ENCODE measurements around the gene MRAP2. TPM values are rescaled to one million over a fixed set of nuclear protein-coding genes. Genes with fewer than 3 reads are reported as not detected.

Gene MRAP2
- 7.7 TPM for total RNA-seq

DNA sequence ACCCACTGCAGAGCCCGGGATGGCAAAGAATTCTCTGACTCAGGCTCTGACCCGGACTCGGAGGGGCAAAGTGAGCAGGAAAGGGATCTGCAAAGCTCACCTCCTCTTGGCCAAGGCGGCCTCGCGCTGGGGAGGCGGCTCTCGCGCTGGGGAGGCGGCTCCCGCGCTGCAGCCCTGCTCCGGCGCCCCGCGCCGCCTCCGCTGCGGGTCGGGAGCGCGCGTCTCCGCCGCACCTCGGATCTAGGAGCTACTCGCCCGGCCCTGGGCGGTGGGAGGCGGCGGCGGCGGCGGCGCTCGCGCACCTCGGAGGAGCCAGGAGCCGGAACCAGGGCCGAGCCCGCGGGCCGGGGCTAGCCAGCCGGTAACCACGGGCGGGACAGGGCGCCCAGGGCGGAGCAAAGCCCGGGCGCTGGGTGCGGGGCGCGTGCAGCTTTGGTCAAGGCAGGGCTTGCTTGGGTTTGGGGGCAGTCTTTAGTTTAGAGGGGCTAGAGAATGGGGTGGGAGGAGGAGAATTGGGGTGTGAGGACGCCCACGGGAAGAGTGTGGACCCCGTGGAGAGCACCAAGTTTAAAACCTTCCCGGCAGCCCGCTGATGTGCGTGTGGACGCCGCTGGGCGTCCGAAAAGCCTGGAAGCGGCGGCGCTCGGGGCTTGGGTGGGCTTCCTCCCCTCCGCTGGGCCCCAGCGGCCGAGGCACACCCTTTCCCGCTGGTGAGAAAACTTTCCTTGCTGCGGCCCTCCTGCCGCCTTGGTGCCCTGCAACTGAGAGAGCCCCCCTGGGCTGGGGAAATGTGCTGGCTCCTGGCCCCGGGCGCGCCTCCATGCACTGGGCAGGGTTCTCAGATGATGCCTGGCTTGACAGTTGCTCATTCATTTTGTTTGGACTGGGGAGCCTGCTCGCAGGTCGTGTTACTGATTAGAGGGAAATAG, at the start of gene MRAP2:
MRAP2 (plus strand) TSS at position 250 of the 929 bp plus-strand sequence. CDS start 21,547 bp downstream, outside the sequence.
- DNase-seq (ENCODE audit: low spot score in 2 of 2) (peak in 1 of 2 donors; percentile 43), FAIRE-seq (no peak)

DNA sequence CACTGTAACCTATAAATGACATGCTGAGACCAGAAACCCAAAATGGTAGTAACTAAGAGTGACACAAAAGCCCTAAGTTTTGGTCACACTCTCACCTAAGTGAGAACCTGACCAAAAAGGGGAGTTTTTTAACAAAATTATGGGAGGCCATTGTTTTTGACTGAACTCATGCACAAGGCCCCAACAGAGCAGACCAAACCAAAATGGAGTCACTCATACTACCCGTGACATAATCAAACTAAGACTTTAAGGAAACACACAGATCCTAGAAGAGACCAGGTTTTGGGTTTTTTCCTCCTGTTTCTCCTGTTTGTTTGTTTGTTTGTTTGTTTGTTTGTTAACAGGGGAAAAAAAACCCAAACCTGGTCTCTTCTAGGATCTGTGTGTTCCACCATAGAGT, 49.2 kb upstream of the MRAP2 start:
- DNase-seq (ENCODE audit: low spot score in 2 of 2) (no peak), FAIRE-seq (no peak)

DNA sequence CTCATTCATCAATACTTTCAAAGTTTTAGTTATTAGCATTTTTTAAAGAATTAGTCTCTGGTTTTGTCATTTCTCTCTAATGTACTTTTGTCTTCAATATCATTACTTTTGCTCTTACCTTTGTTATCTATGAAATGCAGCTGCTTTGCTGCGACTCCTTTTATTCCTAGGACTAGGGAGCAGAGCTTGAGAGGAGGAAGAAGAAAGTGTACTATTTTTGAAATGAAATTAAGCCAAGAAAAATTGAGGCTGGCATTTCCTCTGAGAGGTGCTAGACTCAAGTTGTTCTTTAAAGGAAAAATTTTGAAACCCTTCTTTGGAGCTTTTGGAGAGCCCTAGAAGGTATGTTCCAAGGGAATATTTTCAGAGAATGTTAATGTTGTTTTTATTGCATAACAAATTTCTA, 48.3 kb upstream of the MRAP2 start:
- FAIRE-seq (no peak), DNase-seq (ENCODE audit: low spot score in 2 of 2) (no peak)

- DNase-seq (ENCODE audit: low spot score in 2 of 2) (no peak), FAIRE-seq (no peak)
These were observed 47.9 kb upstream of the MRAP2 start for GRCh38 chr6:83985715-83986114.

DNA sequence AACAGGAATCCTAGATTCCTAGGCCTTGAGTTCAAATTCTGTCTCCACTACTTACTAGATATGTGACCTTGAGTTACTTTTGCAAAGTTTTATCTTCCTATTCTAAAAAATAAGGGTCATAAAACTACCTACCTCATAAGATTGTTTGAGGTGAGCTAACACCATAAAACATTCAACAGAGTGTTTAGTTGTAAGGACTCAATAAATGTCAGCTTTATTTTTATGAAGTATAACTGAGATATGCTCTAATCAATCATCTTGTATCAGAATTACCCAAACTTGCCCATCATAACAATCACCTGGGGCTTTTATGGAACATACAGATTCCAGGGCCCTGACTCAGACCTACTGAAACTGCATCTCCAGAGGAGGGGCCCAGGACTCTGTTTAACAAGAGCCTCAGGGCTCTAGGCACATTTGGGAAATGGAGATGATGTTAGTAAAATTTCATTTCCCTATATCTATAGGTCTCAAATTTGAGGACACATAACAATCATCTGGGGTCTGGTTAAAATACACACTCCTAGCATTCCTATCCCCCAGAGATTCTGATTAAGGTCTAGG, 35.5 kb upstream of the MRAP2 start:
- FAIRE-seq = no peak
- no peak for DNase-seq (ENCODE audit: low spot score in 2 of 2)

- FAIRE-seq (no peak), DNase-seq (ENCODE audit: low spot score in 2 of 2) (no peak)
These were observed 32.5 kb upstream of the MRAP2 start for GRCh38 chr6:84001119-84001518.

DNA sequence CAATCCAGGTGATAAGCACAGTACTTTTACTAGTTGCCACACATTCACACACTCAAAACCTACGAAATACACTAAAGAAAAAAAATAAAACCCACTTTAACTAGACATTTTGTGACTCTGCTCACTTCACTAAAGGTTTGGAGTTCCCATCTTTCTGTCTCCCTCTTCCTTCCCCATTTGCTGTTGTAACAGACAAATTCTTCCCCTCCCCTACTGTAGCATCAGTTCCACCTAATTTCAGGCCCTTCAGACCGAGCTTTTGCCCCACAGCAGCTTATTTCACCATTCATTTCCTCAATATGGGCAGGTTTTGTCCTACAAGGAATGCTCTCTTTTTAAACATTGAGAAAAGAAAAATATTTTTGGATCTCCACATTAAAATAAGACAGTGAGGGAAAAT, 31.3 kb upstream of the MRAP2 start:
- no peak for FAIRE-seq
- DNase-seq (ENCODE audit: low spot score in 2 of 2) = no peak

DNA sequence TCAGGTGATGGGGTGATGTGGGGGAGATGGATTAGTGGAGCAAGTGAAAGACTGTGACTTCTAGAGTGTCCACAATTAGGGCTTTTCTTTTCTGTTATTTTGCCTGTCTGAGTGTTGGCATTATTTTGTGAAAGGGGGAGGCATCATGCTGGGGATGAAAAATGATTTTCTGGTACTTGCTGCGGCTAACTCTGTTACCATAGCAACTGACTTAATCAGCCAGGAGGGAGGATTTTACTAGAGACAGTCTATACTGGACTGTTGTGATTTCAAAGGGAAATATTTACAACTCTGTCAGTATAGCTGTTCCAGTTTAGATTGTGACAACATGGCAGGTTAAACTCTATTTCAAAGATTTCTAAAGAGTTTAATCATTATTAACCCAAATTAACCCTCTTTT, 30.4 kb upstream of the MRAP2 start:
- no peak for FAIRE-seq
- DNase-seq (ENCODE audit: low spot score in 2 of 2) = no peak

DNA sequence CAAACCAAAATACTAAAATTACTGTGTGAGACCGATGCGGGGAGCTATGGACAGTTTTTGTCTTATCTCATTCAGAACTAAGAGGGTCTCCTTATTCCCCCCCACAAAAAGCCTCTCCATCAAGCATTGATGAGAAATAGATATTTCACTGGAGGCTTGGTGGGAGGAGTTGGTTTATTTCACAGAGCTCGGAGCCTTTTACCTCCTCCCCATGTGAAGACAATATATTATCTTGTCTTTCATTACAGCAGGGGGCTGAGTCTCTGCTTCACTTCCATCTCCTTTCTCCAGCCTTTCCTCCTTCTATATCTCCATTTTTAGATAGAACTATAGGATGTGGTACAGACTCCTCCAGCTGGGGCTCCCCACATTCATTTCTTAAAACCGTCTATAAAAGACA, 29.9 kb upstream of the MRAP2 start:
- FAIRE-seq = no peak

GRCh38 chr6:84007871-84008270, 25.7 kb upstream of the MRAP2 start:
- FAIRE-seq (no peak), DNase-seq (ENCODE audit: low spot score in 2 of 2) (no peak)

More for the DNA sequence above, 29.9 kb upstream of the MRAP2 start:
- DNase-seq (ENCODE audit: low spot score in 2 of 2) = no peak

GRCh38 chr6:84013354-84013753, 20.2 kb upstream of the MRAP2 start:
- DNase-seq (ENCODE audit: low spot score in 2 of 2) (no peak), FAIRE-seq (no peak)

GRCh38 chr6:84013931-84014330, 19.6 kb upstream of the MRAP2 start:
- DNase-seq (ENCODE audit: low spot score in 2 of 2) = no peak
- FAIRE-seq = no peak

- FAIRE-seq = no peak
- DNase-seq (ENCODE audit: low spot score in 2 of 2) = no peak
These were observed 17.5 kb upstream of the MRAP2 start for GRCh38 chr6:84016029-84016428.

DNA sequence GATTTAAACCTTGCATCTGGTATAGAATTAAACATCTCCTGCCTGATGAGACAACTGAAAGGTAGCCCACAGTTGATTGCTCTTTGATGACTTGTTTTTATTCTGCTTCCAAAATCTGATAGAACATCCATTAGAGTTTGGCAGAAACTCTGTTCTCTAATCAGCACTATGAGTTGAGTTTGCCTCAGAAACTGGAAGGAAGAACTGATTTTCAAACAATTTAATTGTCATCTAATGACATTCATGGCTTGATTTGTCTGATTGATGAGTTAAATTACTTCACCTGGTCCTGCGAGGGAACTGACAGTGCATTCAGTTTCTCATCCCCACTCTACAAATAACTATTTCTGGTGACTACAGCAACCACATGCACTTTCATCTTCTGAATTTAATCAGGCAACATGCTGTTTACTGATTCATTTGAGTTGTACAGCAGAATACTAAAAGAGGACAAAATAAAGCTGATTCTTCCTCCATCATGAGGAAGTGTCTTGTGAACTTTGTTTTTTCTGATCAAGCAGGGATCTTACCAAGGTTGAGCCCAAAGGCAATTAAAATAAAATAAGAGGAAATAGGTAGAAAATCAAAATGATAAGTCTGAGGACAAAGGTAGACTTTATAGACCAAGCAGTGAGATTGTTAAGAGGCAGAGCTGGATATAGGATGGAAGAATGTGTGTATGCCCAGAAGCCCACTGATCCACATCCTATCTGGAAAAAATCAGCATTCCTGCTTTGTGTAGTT, 15.7 kb upstream of the MRAP2 start:
- FAIRE-seq (no peak), DNase-seq (ENCODE audit: low spot score in 2 of 2) (no peak)

- DNase-seq (ENCODE audit: low spot score in 2 of 2) (no peak), FAIRE-seq (no peak)
These were observed 15.0 kb upstream of the MRAP2 start for GRCh38 chr6:84018453-84019061.

DNA sequence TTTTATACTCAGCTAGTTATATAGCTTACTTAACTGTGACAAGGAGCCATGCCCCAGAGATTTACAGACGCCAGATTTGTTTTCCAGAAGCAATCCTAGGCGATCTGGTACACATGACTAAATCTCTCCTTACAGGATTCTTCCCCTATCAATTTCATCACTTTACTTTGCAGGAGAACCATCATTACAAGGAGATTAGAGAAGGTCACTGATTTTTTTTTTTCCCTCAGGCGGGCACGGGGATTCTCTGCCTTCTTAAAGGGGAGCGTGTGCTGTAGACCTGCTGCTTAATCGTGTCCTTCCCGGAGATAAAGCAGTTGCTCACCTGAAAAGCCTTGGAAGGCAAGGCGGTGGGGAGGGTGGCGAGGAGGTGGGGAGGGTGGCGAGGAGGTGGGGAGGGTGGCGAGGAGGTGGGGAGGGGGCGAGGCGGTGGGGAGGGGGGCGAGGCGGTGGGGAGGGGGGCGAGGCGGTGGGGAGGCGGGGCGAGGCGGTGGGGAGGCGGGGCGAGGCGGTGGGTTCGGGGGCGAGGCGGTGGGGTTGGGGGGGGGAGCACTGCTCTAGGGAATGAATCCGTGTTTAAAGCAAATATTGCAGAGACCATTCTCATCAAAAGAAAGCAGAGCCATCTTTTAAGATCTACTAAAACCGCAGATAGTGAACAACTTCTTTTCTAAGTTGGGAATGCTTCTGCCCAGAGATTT, 14.3 kb upstream of the MRAP2 start:
- FAIRE-seq = no peak
- no peak for DNase-seq (ENCODE audit: low spot score in 2 of 2)

GRCh38 chr6:84019842-84020211, 13.7 kb upstream of the MRAP2 start:
- no peak for FAIRE-seq
- DNase-seq (ENCODE audit: low spot score in 2 of 2) = no peak

DNA sequence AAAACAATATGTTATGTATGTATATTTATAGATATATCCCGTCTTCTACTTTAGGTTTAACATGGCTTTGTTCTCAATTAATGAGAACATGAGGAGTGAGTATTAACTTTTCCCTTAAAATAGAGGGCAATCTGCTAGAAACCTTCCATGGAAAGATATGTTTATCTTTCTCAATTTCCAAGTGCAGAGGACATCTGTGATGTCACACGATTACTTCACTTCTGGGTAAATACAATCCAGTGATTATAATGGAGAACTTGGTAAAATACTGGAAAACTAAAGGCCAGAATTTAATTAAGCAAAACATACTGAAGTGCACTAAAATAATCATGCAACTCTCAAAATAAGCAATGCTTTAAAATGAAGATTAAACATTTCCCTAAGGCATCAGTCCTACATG, 11.9 kb upstream of the MRAP2 start:
- FAIRE-seq (no peak), DNase-seq (ENCODE audit: low spot score in 2 of 2) (no peak)

DNA sequence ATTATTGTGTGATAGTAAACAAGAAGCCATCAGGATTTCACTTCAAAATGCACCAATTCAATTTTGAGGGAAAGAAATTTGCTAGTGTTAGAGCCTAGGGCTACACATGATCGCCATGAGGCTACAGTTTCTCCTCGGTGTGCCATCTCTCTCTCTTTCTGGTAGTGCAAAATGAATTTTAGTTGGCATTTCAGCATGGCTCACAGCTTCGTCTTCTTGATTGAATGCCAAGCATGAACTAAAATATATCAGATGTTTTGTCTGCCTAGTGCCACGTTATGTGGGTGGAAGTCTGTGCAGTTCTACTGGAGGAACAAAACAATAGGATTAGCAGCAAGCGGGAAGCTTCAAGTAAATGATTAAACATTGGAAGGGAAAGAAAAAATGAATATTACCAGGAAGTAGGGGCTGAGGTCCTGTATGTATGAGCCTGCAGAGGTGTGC, 6.8 kb upstream of the MRAP2 start:
- DNase-seq (ENCODE audit: low spot score in 2 of 2) (no peak), FAIRE-seq (no peak)

All from frontal cortex (tissue), 4 donors.